B cell (primary cell): ENCODE measurements around the gene CRNKL1.

Experiments used
- CTCF ChIP-seq: fragments of 200-600 bp; IDR thresholded peaks from one replicate; pipeline ENCODE4 v1.8.0; 2022; ENCODE audit warnings: antibody characterized with exemption, mild to moderate bottlenecking
- EZH2 ChIP-seq: IDR thresholded peaks from 2 replicates; pipeline ENCODE4 v1.6.1; 2012; ENCODE audit warnings: borderline replicate concordance, low read depth, mild to moderate bottlenecking, moderate library complexity, low read length; ENCODE audit not compliant: insufficient read depth, poor library complexity, severe bottlenecking

- TF ChIP-seq CTCF (no peak), EZH2 (no peak)
These were observed 56.0 kb downstream of the CRNKL1 start for GRCh38 chr20:19996222-19996621.
